IPS-20b (cell line): Measurements from ENCODE around the gene ZNF708.
A peak's percentile ranks its signal among the peaks of the same experiment; 100 is the strongest.
"Not testable (repeated sequence)": the region's sequence is repeated elsewhere in the genome, so short reads cannot be mapped to it uniquely, and the experiment has no call there.

Experiments used
- H3K27ac ChIP-seq: one replicate; pipeline ENCODE4 v1.5.1; 2013; ENCODE audit warnings: low read length
- H3K27me3 ChIP-seq: 2 replicates; pipeline ENCODE4 v1.6.1; 2013; ENCODE audit warnings: mild to moderate bottlenecking, low read length, inconsistent platforms; ENCODE audit not compliant: insufficient read depth
- H3K36me3 ChIP-seq: 2 replicates; pipeline ENCODE4 v1.6.1; 2013; ENCODE audit warnings: low read depth, mild to moderate bottlenecking, inconsistent platforms, low read length, moderate library complexity; ENCODE audit not compliant: insufficient read depth
- H3K4me1 ChIP-seq: 2 replicates; pipeline ENCODE4 v1.6.1; 2013; ENCODE audit warnings: mild to moderate bottlenecking, control low read depth, inconsistent platforms, low read length, moderate library complexity; ENCODE audit not compliant: insufficient read depth
- H3K4me3 ChIP-seq: 2 replicates; pipeline ENCODE4 v1.5.1; 2013; ENCODE audit warnings: mild to moderate bottlenecking, low read length, inconsistent platforms
- H3K9ac ChIP-seq: 2 replicates; pipeline ENCODE4 v1.6.1; 2013; ENCODE audit warnings: low read depth, mild to moderate bottlenecking, inconsistent platforms, low read length, moderate library complexity
- H3K9me3 ChIP-seq: 2 replicates; pipeline ENCODE4 v1.6.1; 2013; ENCODE audit warnings: mild to moderate bottlenecking, low read depth, low read length, inconsistent platforms; ENCODE audit not compliant: insufficient read depth

The ZNF708 gene

GRCh38 chr19:21321134-21321533 lies 8.1 kb downstream of the ZNF708 start:
- no peaks in the 10 kb centered on the region for H3K27me3 ChIP-seq
- H3K9ac ChIP-seq = no peak overlapping the region
- peaks cover 10% of the 10 kb centered on the region for H3K36me3 ChIP-seq
- H3K4me1 ChIP-seq = peaks cover 14% of the 10 kb centered on the region; the same call in 1 of the 2 replicates
- no peak overlapping the region for H3K27ac ChIP-seq
- peaks cover 5% of the 10 kb centered on the region; the same call in 1 of the 2 replicates for H3K9me3 ChIP-seq
- no peak overlapping the region for H3K4me3 ChIP-seq

GRCh38 chr19:21317821-21318220 lies 11.4 kb downstream of the ZNF708 start:
- Histone ChIP-seq H3K27ac (no peak overlapping the region), H3K4me3 (no peak overlapping the region), H3K4me1 (peaks cover 4% of the 10 kb centered on the region; the same call in 1 of the 2 replicates), H3K9me3 (no peaks in the 10 kb centered on the region), H3K27me3 (no peaks in the 10 kb centered on the region), H3K9ac (no peak overlapping the region), H3K36me3 (peaks cover 7% of the 10 kb centered on the region; the same call in 1 of the 2 replicates)

GRCh38 chr19:21314676-21315075 lies 14.5 kb downstream of the ZNF708 start:
- H3K36me3 ChIP-seq = peaks cover 15% of the 10 kb centered on the region; the same call in 1 of the 2 replicates
- no peaks in the 10 kb centered on the region for H3K4me1 ChIP-seq
- H3K9ac ChIP-seq = no peak overlapping the region
- H3K9me3 ChIP-seq = no peaks in the 10 kb centered on the region
- no peak overlapping the region for H3K27ac ChIP-seq
- no peaks in the 10 kb centered on the region for H3K27me3 ChIP-seq
- H3K4me3 ChIP-seq = no peak overlapping the region

GRCh38 chr19:21312807-21313206 lies 16.4 kb downstream of the ZNF708 start:
- not testable (repeated sequence) for H3K27me3 ChIP-seq, H3K9ac ChIP-seq, H3K9me3 ChIP-seq, H3K4me3 ChIP-seq, H3K27ac ChIP-seq, H3K4me1 ChIP-seq
- peaks cover 24% of the 10 kb centered on the region; the same call in 1 of the 2 replicates for H3K36me3 ChIP-seq

GRCh38 chr19:21308773-21309172 lies 20.4 kb downstream of the ZNF708 start:
- H3K9me3 ChIP-seq = no peaks in the 10 kb centered on the region
- H3K27me3 ChIP-seq = no peaks in the 10 kb centered on the region
- peaks cover 56% of the 10 kb centered on the region for H3K36me3 ChIP-seq

GRCh38 chr19:21306881-21307479 lies 22.2 kb downstream of the ZNF708 start:
- H3K4me3 ChIP-seq, H3K27me3 ChIP-seq, H3K4me1 ChIP-seq, H3K9ac ChIP-seq, H3K9me3 ChIP-seq, H3K27ac ChIP-seq: not testable (repeated sequence)
- H3K36me3 ChIP-seq = peaks cover 68% of the 10 kb centered on the region

More at GRCh38 chr19:21308773-21309172, 20.4 kb downstream of the ZNF708 start:
- Histone ChIP-seq H3K27ac (no peak overlapping the region), H3K4me1 (no peaks in the 10 kb centered on the region), H3K9ac (no peak overlapping the region), H3K4me3 (no peak overlapping the region)

GRCh38 chr19:21293768-21294167 lies 35.4 kb downstream of the ZNF708 start:
- H3K4me1 ChIP-seq, H3K9ac ChIP-seq, H3K27me3 ChIP-seq, H3K27ac ChIP-seq: not testable (repeated sequence)
- Histone ChIP-seq H3K36me3 (peaks cover 80% of the 10 kb centered on the region), H3K4me3 (peak overlapping the region; percentile 22; the same call in 1 of the 2 replicates), H3K9me3 (peaks cover 77% of the 10 kb centered on the region)

GRCh38 chr19:21269813-21270212 lies 59.4 kb downstream of the ZNF708 start:
- Histone ChIP-seq H3K4me1 (no peaks in the 10 kb centered on the region), H3K27me3 (no peaks in the 10 kb centered on the region), H3K36me3 (no peaks in the 10 kb centered on the region), H3K27ac (no peak overlapping the region), H3K9me3 (peaks cover 33% of the 10 kb centered on the region), H3K9ac (no peak overlapping the region), H3K4me3 (no peak overlapping the region)

- H3K4me1 ChIP-seq = no peaks in the 10 kb centered on the region
- no peak overlapping the region for H3K4me3 ChIP-seq
- no peak overlapping the region for H3K27ac ChIP-seq
- no peaks in the 10 kb centered on the region for H3K36me3 ChIP-seq
- H3K9me3 ChIP-seq = peaks cover 46% of the 10 kb centered on the region
- H3K9ac ChIP-seq = no peak overlapping the region
- H3K27me3 ChIP-seq = no peaks in the 10 kb centered on the region
Observed at GRCh38 chr19:21264891-21265290, 64.3 kb downstream of the ZNF708 start.

GRCh38 chr19:21264416-21264815 lies 64.8 kb downstream of the ZNF708 start:
- no peak overlapping the region for H3K27ac ChIP-seq
- no peak overlapping the region for H3K4me3 ChIP-seq
- no peaks in the 10 kb centered on the region for H3K27me3 ChIP-seq
- no peak overlapping the region for H3K9ac ChIP-seq
- no peaks in the 10 kb centered on the region for H3K4me1 ChIP-seq
- no peaks in the 10 kb centered on the region for H3K36me3 ChIP-seq
- H3K9me3 ChIP-seq = peaks cover 42% of the 10 kb centered on the region

- not testable (repeated sequence) for H3K4me3 ChIP-seq, H3K4me1 ChIP-seq, H3K9ac ChIP-seq, H3K27me3 ChIP-seq, H3K36me3 ChIP-seq, H3K27ac ChIP-seq
- H3K9me3 ChIP-seq = peaks cover 49% of the 10 kb centered on the region
Observed at GRCh38 chr19:21260848-21261381, 68.3 kb downstream of the ZNF708 start.

- Histone ChIP-seq H3K9ac (no peak overlapping the region), H3K4me3 (no peak overlapping the region), H3K36me3 (no peaks in the 10 kb centered on the region), H3K9me3 (peaks cover 49% of the 10 kb centered on the region), H3K27ac (no peak overlapping the region), H3K4me1 (no peaks in the 10 kb centered on the region), H3K27me3 (no peaks in the 10 kb centered on the region)
Observed at GRCh38 chr19:21260164-21260847, 68.9 kb downstream of the ZNF708 start.
